Activated naive CD8-positive, alpha-beta T cell treated with anti-CD3 and anti-CD28 coated beads, Interleukin-2, amount 50 U/mL, for 24 hours (primary cell): ENCODE measurements around the gene SAG.

Experiments used
- ATAC-seq: fragments of 150-1000 bp; cut with Tn5 transposase; one replicate; pipeline ENCODE4 v1.10.0; 2021
- DNase-seq: peaks from one replicate; pipeline ENCODE4 v3.0.0; 2021
- H3K27ac Mint-ChIP-seq: one replicate; pipeline ENCODE4 v1.8.0; 2021; ENCODE audit warnings: mild to moderate bottlenecking, mixed read lengths
- H3K27me3 Mint-ChIP-seq: one replicate; pipeline ENCODE4 v1.8.0; 2021; ENCODE audit warnings: mixed read lengths
- H3K36me3 Mint-ChIP-seq: one replicate; pipeline ENCODE4 v1.8.0; 2021; ENCODE audit warnings: low read depth, mixed read lengths
- H3K4me1 Mint-ChIP-seq: one replicate; pipeline ENCODE4 v1.8.0; 2021; ENCODE audit warnings: mixed read lengths
- H3K4me3 Mint-ChIP-seq: one replicate; pipeline ENCODE4 v1.8.0; 2021; ENCODE audit warnings: mild to moderate bottlenecking, moderate library complexity, mixed read lengths
- H3K9me3 Mint-ChIP-seq: one replicate; pipeline ENCODE4 v1.8.0; 2021; ENCODE audit warnings: mixed read lengths

Gene SAG

DNA sequence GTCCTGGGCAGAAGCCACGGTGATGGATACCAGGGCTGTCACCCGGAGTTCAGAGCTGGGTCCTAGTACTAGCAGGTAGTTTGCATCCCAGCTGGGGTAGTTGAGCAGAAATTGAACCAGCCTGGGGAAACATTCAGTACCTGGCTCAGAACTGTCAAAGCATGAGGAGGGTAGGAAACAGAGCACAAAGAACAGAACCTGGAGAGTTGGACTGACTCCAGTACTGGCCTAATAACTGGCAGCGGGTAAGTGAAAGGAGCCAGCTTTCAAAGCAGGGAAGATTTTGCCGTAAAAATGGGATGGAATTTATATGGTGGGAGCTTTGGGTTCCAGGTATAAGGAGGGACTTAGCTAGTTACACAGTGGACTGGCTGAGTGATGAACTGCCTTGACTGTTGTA is 32.4 kb upstream of the SAG start:
- Mint-ChIP-seq H3K9me3 (no peaks in the 10 kb centered on the region), H3K4me1 (peaks cover 27% of the 10 kb centered on the region), H3K27me3 (no peaks in the 10 kb centered on the region), H3K27ac (no peak overlapping the region), H3K4me3 (no peak overlapping the region), H3K36me3 (peaks cover 77% of the 10 kb centered on the region)
- DNase-seq (no peak), ATAC-seq (no peak)

DNA sequence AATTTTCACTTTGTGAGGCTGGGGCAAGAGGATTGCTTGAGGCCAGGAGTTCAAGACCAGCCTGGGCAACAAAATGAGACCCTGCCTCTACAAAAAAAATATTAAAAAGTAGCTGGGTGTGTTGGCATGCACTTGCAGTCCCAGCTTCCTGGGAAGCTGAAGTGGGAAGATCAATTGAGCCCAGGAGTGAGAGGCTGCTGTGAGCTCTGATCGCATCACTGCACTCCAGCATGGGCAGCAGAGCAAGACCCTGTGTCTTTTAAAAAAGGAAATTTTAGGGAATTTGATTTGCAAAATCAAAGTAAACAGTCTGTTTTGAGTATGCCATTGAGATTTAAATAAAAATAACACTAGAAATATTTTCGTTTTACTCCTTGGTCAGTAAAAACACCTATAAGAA is 28.7 kb upstream of the SAG start:
- Mint-ChIP-seq H3K27ac (no peak overlapping the region), H3K9me3 (no peaks in the 10 kb centered on the region), H3K36me3 (peaks cover 73% of the 10 kb centered on the region), H3K27me3 (no peaks in the 10 kb centered on the region), H3K4me3 (no peak overlapping the region), H3K4me1 (peaks cover 21% of the 10 kb centered on the region)
- DNase-seq (no peak), ATAC-seq (no peak)

- no peak overlapping the region for H3K4me3 Mint-ChIP-seq
- DNase-seq (no peak), ATAC-seq (no peak)
- peaks cover 21% of the 10 kb centered on the region for H3K4me1 Mint-ChIP-seq
- H3K27me3 Mint-ChIP-seq: no peaks in the 10 kb centered on the region
- H3K27ac Mint-ChIP-seq: peak overlapping the region; percentile 32
- H3K9me3 Mint-ChIP-seq: no peaks in the 10 kb centered on the region
- H3K36me3 Mint-ChIP-seq: peaks cover 68% of the 10 kb centered on the region
These were observed 27.4 kb upstream of the SAG start for GRCh38 chr2:233280114-233280693.

- no peak overlapping the region for H3K4me3 Mint-ChIP-seq
- no peaks in the 10 kb centered on the region for H3K9me3 Mint-ChIP-seq
- H3K4me1 Mint-ChIP-seq: peaks cover 21% of the 10 kb centered on the region
These were observed 26.1 kb upstream of the SAG start for GRCh38 chr2:233281553-233281952.

DNA sequence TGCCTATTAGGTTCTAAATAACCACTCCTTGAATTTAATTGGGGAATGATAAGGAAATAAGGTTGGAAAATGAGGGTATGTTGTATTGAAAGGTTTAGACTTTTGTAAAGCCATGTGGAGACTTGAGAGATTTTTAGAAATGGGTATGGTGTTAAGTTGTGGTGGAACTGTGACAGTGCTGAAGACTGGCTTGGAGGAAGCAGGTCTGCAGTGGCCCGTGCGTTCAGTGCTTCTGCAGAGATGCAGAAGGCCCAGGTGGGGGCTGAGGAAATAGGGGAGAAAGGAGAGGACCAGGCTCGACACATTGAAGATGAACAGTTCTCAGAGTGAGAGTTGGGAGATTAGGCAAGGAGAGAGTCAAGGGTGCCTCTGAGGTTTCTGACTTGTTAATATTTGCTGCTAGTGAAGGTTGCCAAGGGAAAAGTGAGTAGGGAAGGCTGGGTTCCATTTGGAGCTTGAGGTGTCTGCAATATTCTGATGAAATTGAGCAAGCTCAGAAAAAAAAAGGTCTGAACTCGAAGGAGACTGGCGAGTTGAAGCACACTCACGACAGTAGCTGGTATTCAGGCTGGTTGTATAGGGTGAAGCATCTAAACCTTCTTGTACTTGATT is 25.5 kb upstream of the SAG start:
- Mint-ChIP-seq H3K4me3 (no peak overlapping the region), H3K27me3 (no peaks in the 10 kb centered on the region), H3K9me3 (no peaks in the 10 kb centered on the region), H3K27ac (peak overlapping the region; percentile 54), H3K36me3 (peaks cover 64% of the 10 kb centered on the region), H3K4me1 (peaks cover 21% of the 10 kb centered on the region)
- DNase-seq (no peak), ATAC-seq (no peak)

More at GRCh38 chr2:233281553-233281952, 26.1 kb upstream of the SAG start:
- no peak for DNase-seq
- peak; percentile 40 for ATAC-seq
- H3K27ac Mint-ChIP-seq: peak overlapping the region; percentile 15
- no peaks in the 10 kb centered on the region for H3K27me3 Mint-ChIP-seq
- peaks cover 61% of the 10 kb centered on the region for H3K36me3 Mint-ChIP-seq

- Mint-ChIP-seq H3K27ac (no peak overlapping the region), H3K9me3 (no peaks in the 10 kb centered on the region), H3K4me3 (no peak overlapping the region), H3K4me1 (peaks cover 17% of the 10 kb centered on the region), H3K27me3 (no peaks in the 10 kb centered on the region), H3K36me3 (peaks cover 62% of the 10 kb centered on the region)
- DNase-seq (no peak), ATAC-seq (no peak)
These were observed 21.7 kb upstream of the SAG start for GRCh38 chr2:233285921-233286320.

DNA sequence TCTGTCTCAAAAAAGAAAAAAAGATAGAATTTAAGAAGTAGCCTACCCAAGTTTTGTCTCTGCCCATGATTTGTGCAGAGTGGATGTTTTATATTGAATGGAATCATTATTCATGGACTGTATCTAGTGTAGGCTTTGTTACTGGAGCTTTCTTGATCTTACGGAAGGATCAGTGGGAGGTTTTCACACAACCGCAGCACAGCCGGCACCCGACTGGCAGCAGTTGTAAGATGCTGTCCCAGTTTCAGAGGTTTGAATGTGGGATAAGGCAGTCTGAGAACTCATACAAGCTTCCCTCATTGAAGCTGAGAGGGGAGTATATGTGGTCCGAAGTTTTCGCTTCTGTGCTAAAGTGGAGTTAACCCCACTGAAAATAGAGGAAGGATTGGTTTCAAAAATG is 19.7 kb upstream of the SAG start:
- Mint-ChIP-seq H3K36me3 (peaks cover 60% of the 10 kb centered on the region), H3K27ac (no peak overlapping the region)

DNA sequence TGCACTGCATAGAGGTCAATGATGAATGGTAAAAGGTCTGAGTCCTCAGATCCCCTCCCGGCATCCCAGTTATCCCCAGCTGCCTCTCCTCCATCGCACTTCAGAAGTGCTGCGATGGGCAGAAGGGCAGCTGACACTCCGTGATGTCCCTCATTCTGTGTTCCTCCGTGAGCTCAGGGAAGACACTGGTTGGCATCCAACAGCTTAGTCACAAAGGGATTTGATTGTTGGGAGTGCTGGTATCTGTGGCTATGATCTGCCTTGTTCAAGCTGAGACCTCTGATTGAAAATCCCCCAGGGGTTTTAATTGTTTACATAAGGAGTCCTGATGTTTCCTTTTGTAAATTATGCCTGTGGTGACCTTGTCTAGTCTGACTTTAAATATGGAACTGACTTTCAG is 19.0 kb upstream of the SAG start:
- no peak for DNase-seq
- Mint-ChIP-seq H3K9me3 (no peaks in the 10 kb centered on the region), H3K4me1 (no peaks in the 10 kb centered on the region), H3K27me3 (no peaks in the 10 kb centered on the region), H3K4me3 (no peak overlapping the region), H3K36me3 (peaks cover 63% of the 10 kb centered on the region), H3K27ac (peak overlapping the region; percentile 57)
- ATAC-seq: no peak

More for the DNA sequence above, 19.7 kb upstream of the SAG start:
- H3K27me3 Mint-ChIP-seq: no peaks in the 10 kb centered on the region
- H3K4me3 Mint-ChIP-seq: no peak overlapping the region
- peaks cover 3% of the 10 kb centered on the region for H3K4me1 Mint-ChIP-seq
- DNase-seq: no peak
- no peaks in the 10 kb centered on the region for H3K9me3 Mint-ChIP-seq
- ATAC-seq: no peak

DNA sequence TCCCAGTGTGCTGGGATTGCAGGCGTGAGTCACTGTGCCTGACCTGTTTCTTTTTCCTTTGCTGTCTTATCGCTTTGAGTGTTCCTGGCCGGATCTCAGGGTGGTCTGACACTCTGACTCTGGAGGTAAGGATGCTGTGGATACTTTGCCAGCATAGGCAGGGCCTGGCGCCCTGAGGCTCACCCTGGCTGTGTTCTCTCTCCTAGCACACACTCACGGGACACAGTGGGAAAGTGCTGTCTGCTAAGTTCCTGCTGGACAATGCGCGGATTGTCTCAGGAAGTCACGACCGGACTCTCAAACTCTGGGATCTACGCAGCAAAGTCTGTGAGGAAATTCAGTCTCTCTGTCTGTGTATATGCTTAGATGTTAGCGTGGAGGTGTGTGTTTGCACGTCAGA is 18.0 kb upstream of the SAG start:
- no peak for DNase-seq
- Mint-ChIP-seq H3K9me3 (no peaks in the 10 kb centered on the region), H3K4me1 (no peaks in the 10 kb centered on the region), H3K27me3 (no peaks in the 10 kb centered on the region), H3K27ac (peak overlapping the region; percentile 25), H3K4me3 (no peak overlapping the region), H3K36me3 (peaks cover 71% of the 10 kb centered on the region)
- no peak for ATAC-seq

- Mint-ChIP-seq H3K27me3 (no peaks in the 10 kb centered on the region), H3K36me3 (peaks cover 71% of the 10 kb centered on the region), H3K9me3 (no peaks in the 10 kb centered on the region), H3K4me3 (no peak overlapping the region), H3K27ac (no peak overlapping the region), H3K4me1 (no peaks in the 10 kb centered on the region)
- DNase-seq (no peak), ATAC-seq (no peak)
These were observed 17.4 kb upstream of the SAG start for GRCh38 chr2:233290051-233290845.

DNA sequence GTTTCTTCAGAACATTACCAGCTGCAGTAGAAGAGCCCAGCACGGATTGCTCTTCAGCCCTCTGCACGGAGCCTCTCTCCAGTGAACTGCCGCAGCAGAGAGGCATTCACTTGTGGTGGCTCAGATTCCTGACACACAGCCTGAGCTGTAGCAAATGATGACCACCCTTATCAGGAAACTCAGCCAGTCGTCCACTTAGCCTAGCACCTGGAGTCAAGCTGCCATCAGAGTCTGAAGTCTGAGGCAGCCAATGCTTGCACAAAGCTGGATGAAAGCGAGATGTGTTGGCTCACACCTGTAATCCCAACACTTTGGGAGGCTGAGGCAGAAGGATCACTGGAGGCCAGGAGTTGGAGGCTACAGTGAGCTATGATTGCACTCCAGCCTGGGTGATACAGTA is 11.7 kb upstream of the SAG start:
- no peak overlapping the region for H3K4me3 Mint-ChIP-seq
- H3K4me1 Mint-ChIP-seq: no peaks in the 10 kb centered on the region
- H3K9me3 Mint-ChIP-seq: no peaks in the 10 kb centered on the region
- no peak overlapping the region for H3K27ac Mint-ChIP-seq
- H3K36me3 Mint-ChIP-seq: peaks cover 46% of the 10 kb centered on the region
- DNase-seq (no peak), ATAC-seq (no peak)
- H3K27me3 Mint-ChIP-seq: no peaks in the 10 kb centered on the region

DNA sequence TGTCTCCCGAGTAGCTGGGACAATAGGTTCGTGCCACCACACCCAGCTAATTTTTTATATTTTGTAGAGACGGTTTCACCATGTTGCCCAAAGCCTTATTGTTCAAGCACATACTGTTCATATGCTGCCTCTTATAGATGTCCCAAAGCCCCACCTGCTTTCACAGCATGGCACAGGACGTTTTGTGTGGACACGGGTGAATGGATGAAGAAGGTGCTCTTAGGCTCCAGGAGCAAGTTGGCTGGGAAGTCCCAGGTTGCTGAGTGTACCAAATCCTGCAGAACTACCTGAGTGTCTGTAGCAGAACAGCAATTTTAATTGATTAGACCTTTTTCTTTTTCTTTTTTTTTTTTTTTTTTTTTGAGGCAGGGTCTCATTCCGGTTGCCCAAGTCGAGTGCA is 10.5 kb upstream of the SAG start:
- H3K4me3 Mint-ChIP-seq: no peak overlapping the region
- no peaks in the 10 kb centered on the region for H3K9me3 Mint-ChIP-seq
- no peaks in the 10 kb centered on the region for H3K4me1 Mint-ChIP-seq
- H3K27me3 Mint-ChIP-seq: no peaks in the 10 kb centered on the region
- ATAC-seq (no peak), DNase-seq (no peak)
- H3K27ac Mint-ChIP-seq: no peak overlapping the region
- peaks cover 36% of the 10 kb centered on the region for H3K36me3 Mint-ChIP-seq

GRCh38 chr2:233300401-233300800 is 7.2 kb upstream of the SAG start:
- peaks cover 5% of the 10 kb centered on the region for H3K36me3 Mint-ChIP-seq
- H3K9me3 Mint-ChIP-seq: no peaks in the 10 kb centered on the region
- no peaks in the 10 kb centered on the region for H3K4me1 Mint-ChIP-seq
- DNase-seq (no peak), ATAC-seq (no peak)
- H3K27me3 Mint-ChIP-seq: no peaks in the 10 kb centered on the region
- no peak overlapping the region for H3K27ac Mint-ChIP-seq
- no peak overlapping the region for H3K4me3 Mint-ChIP-seq

GRCh38 chr2:233301248-233301647 is 6.4 kb upstream of the SAG start:
- no peaks in the 10 kb centered on the region for H3K27me3 Mint-ChIP-seq
- no peak overlapping the region for H3K27ac Mint-ChIP-seq
- H3K4me1 Mint-ChIP-seq: no peaks in the 10 kb centered on the region
- ATAC-seq: no peak
- no peaks in the 10 kb centered on the region for H3K36me3 Mint-ChIP-seq
- no peaks in the 10 kb centered on the region for H3K9me3 Mint-ChIP-seq
- H3K4me3 Mint-ChIP-seq: no peak overlapping the region
- DNase-seq: no peak

DNA sequence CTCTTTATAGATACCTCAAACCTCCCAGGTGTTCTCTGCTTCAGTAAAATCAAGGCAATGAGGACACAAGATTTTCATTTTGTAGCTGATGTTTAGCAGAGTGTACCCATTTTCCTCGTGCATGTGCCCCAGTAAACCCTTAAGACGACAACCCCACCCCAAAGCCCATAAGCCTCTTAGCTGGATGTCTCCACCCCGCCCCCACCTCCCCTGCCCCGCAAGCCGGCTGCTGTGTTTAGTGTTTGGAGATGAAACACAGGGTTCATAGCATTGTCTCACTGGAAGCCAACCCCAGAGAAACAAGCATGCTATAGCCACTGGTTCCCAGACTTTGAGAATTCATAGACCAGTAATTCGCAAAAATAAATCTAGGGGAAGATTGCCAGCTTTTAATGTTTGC is 5.8 kb upstream of the SAG start:
- no peak overlapping the region for H3K27ac Mint-ChIP-seq
- no peaks in the 10 kb centered on the region for H3K36me3 Mint-ChIP-seq
- no peaks in the 10 kb centered on the region for H3K27me3 Mint-ChIP-seq
- DNase-seq (no peak), ATAC-seq (no peak)
- H3K4me1 Mint-ChIP-seq: no peaks in the 10 kb centered on the region
- H3K9me3 Mint-ChIP-seq: no peaks in the 10 kb centered on the region
- H3K4me3 Mint-ChIP-seq: no peak overlapping the region
